K562 (cell line): Measurements from ENCODE around the gene FAM161B. TPM values are rescaled to one million over a fixed set of nuclear protein-coding genes. Genes with fewer than 3 reads are reported as not detected.
A peak's percentile ranks its signal among the peaks of the same experiment; 100 is the strongest.

Source experiments
- CREB1 ChIP-seq, 2 experiments: sonication (generic) in 1 of 2; formaldehyde crosslinking in 1 of 2; IDR thresholded peaks; 2 replicates each; pipeline versions ENCODE4 v1.6.1 to v1.8.0; 2012 to 2022; ENCODE audit warnings: inconsistent platforms in 1 of 2, mild to moderate bottlenecking in 1 of 2, missing genetic modification reagents in 1 of 2, moderate library complexity in 1 of 2
- DIDO1 ChIP-seq: fragments of 450-650 bp; IDR thresholded peaks from 2 replicates; pipeline ENCODE4 v1.6.1; 2016; ENCODE audit warnings: low read depth, missing biosample characterization, missing genetic modification characterization
- DPF2 ChIP-seq: fragments of 450-650 bp; IDR thresholded peaks from 2 replicates; pipeline ENCODE4 v1.6.1; 2016
- FOXA3 ChIP-seq, 2 experiments: fragments of 450-650 bp in 1 of 2; sonication (generic) in 1 of 2; formaldehyde crosslinking; IDR thresholded peaks in 1 of 2; conservative IDR thresholded peaks in 1 of 2; 2 replicates each; pipeline versions ENCODE4 v1.4.0 to v1.8.0; 2020 to 2022; ENCODE audit warnings: mild to moderate bottlenecking in 2 of 2, missing genetic modification reagents in 1 of 2
- HEY1 ChIP-seq: fragments of 250-450 bp; sonication (Bioruptor Pico); IDR thresholded peaks from 2 replicates; pipeline ENCODE4 v1.5.0; 2020; ENCODE audit warnings: mild to moderate bottlenecking, moderate library complexity, borderline replicate concordance
- MAX ChIP-seq: sonication (generic); formaldehyde crosslinking; IDR thresholded peaks from 2 replicates; pipeline ENCODE4 v1.9.0; 2022; ENCODE audit warnings: mild to moderate bottlenecking, missing genetic modification reagents
- MITF ChIP-seq: IDR thresholded peaks from 2 replicates; pipeline ENCODE4 v1.6.1; 2014; ENCODE audit warnings: antibody characterized with exemption
- MTA1 ChIP-seq: fragments of 450-650 bp; IDR thresholded peaks from 2 replicates; pipeline ENCODE4 v1.6.1; 2017; ENCODE audit warnings: borderline replicate concordance
- NFIC ChIP-seq: fragments of 450-650 bp; IDR thresholded peaks from 2 replicates; pipeline ENCODE4 v1.6.1; 2017; ENCODE audit warnings: mild to moderate bottlenecking, inconsistent platforms
- NR2C2 ChIP-seq, 2 experiments: fragments of 200-800 bp in 1 of 2; sonication (Bioruptor generic) in 1 of 2; sonication (generic) in 1 of 2; formaldehyde crosslinking in 1 of 2; IDR thresholded peaks; 2 replicates each; pipeline versions ENCODE4 v1.6.1 to v1.8.0; 2016 to 2022; ENCODE audit warnings: mild to moderate bottlenecking in 1 of 2, missing compliant biosample characterization in 1 of 2, missing genetic modification characterization in 1 of 2, missing genetic modification reagents in 1 of 2
- PHB2 ChIP-seq: fragments of 450-650 bp; IDR thresholded peaks from 2 replicates; pipeline ENCODE4 v1.6.1; 2017; ENCODE audit warnings: low read depth
- PHF8 ChIP-seq: fragments of 200-600 bp; sonication (generic); IDR thresholded peaks from 2 replicates; pipeline ENCODE4 v1.6.1; 2012; ENCODE audit warnings: mixed run types, mild to moderate bottlenecking, inconsistent platforms, low read length, moderate library complexity, borderline replicate concordance
- POLR2AphosphoS2 ChIP-seq: IDR thresholded peaks from 2 replicates; pipeline ENCODE4 v1.6.1; 2012; ENCODE audit warnings: low read length, improper control_type of control experiment
- RBM14 ChIP-seq: fragments of 200-400 bp; formaldehyde crosslinking; IDR thresholded peaks from 2 replicates; pipeline ENCODE4 v1.6.1; 2018; ENCODE audit warnings: low read depth, mild to moderate bottlenecking, low read length, moderate library complexity, borderline replicate concordance; ENCODE audit not compliant: insufficient read depth
- SP1 ChIP-seq: sonication (generic); formaldehyde crosslinking; IDR thresholded peaks from 2 replicates; pipeline ENCODE4 v1.8.1; 2022; ENCODE audit warnings: mild to moderate bottlenecking, missing genetic modification reagents
- THRAP3 ChIP-seq: fragments of 450-650 bp; IDR thresholded peaks from 2 replicates; pipeline ENCODE4 v1.6.1; 2016; ENCODE audit warnings: mild to moderate bottlenecking, inconsistent platforms, borderline replicate concordance
- ZBTB17 ChIP-seq: fragments of 450-650 bp; formaldehyde crosslinking; IDR thresholded peaks from 2 replicates; pipeline ENCODE4 v1.4.0; 2020; ENCODE audit warnings: mild to moderate bottlenecking
- ZBTB9 ChIP-seq: fragments of 450-650 bp; formaldehyde crosslinking; IDR thresholded peaks from 2 replicates; pipeline ENCODE4 v1.4.0; 2020; ENCODE audit warnings: mild to moderate bottlenecking, moderate library complexity
- ZNF695 ChIP-seq: fragments of 450-650 bp; formaldehyde crosslinking; IDR thresholded peaks from 2 replicates; pipeline ENCODE4 v1.4.0; 2020; ENCODE audit warnings: mild to moderate bottlenecking, moderate library complexity
- polyA plus RNA-seq, 8 experiments: library from polyadenylated mRNA; depleted of rRNA in 4 of 8; stranded (reverse) in 5 of 8; unstranded in 3 of 8; fragments of >200 nt; fragmentation: Nextera tagmentation in 2 of 8; fragmentation: Illumina TruSeq in 1 of 8; extraction: Ambion mirVana in 2 of 8; extraction: Trizol in 1 of 8; gene quantifications; 2 replicates each; pipeline versions ENCODE4 v1.2.1 to v1.2.3, GENCODE V29; 2011 to 2014; ENCODE audit warnings: inconsistent platforms in 1 of 8, missing spikeins in 1 of 8
- total RNA-seq, 7 experiments: library from RNA; depleted of rRNA in 6 of 7; stranded (reverse); fragments of >200 nt in 6 of 7; fragmentation: Illumina TruSeq in 2 of 7; extraction: Trizol in 2 of 7; gene quantifications; 2 replicates each; pipeline versions ENCODE4 v1.2.1 to v1.2.3, GENCODE V29; 2011 to 2021; ENCODE audit warnings: low replicate concordance in 1 of 7

Gene FAM161B
- total and polyA plus RNA-seq, 9 of the 15 experiments (the other 6 are each of a cell fraction or from before 2014, with no cell fraction given), result 0.15 to 1.3 (median 0.84) TPM

- no peak for TF ChIP-seq HEY1 (CRISPR knock-in tag)
- peak; percentile 28; the same call in 1 of the 2 replicates for TF ChIP-seq MTA1
- TF ChIP-seq SP1, result peak; percentile 48; the same call in 1 of the 2 replicates
- TF ChIP-seq FOXA3 (CRISPR knock-in tag; conservative IDR thresholded peaks at IDR 0.05 in 1 of 2, IDR thresholded peaks at IDR 0.05 in 1 of 2), result 0 out of 4 replicates have a peak, but pooled peaks of 1 of the 2 experiments have one; percentile 22
- TF ChIP-seq MITF, result no peak
- TF ChIP-seq ZBTB17 (CRISPR knock-in tag), result peak; percentile 49; the same call in 1 of the 2 replicates
- 0 out of 2 replicates have a peak, but pooled peaks have one; percentile 17 for TF ChIP-seq DPF2
- TF ChIP-seq THRAP3, result no peak
- TF ChIP-seq CREB1 (IDR thresholded peaks at IDR 0.05), result peak; percentile 69
- TF ChIP-seq CREB1 (CRISPR knock-in tag; IDR thresholded peaks at IDR 0.05), result peak; percentile 83
- peak; percentile 24; the same call in 1 of the 2 replicates for TF ChIP-seq NFIC
- TF ChIP-seq PHF8, result peak; percentile 93
- peak; percentile 70; the same call in 1 of the 2 replicates for TF ChIP-seq NR2C2 (CRISPR knock-in tag; IDR thresholded peaks at IDR 0.05)
- peak; percentile 99 for TF ChIP-seq NR2C2 (tag; IDR thresholded peaks at IDR 0.05)
- peak; percentile 50; the same call in 1 of the 2 replicates for TF ChIP-seq ZBTB9 (CRISPR knock-in tag)
- no peak for TF ChIP-seq PHB2
- peak; percentile 75 for TF ChIP-seq MAX
- TF ChIP-seq ZNF695, result no peak
- TF ChIP-seq DIDO1, result no peak
- TF ChIP-seq POLR2AphosphoS2, result no peak
- no peak for TF ChIP-seq RBM14
Measured at GRCh38 chr14:73949752-73950734, at the start of gene FAM161B, which contains the start of gene COQ6 (continued).
